Measurements from ENCODE around the gene CCNK. TPM values are rescaled to one million over a fixed set of nuclear protein-coding genes. Genes with fewer than 3 reads are reported as not detected.

CCNK gene
- total and polyA plus RNA-seq, 2 of the 13 experiments (the other 11 are each of a cell fraction or from before 2014, with no cell fraction given), result 4.9 to 9.7 TPM

- H3K36me3 ChIP-seq (replicated peaks in 1 of 2; ENCODE audit: control insufficient read depth in 1 of 2, insufficient read depth in 2 of 2, low read length in 2 of 2), result peaks cover 9 to 38% of the 10 kb centered on the region in 2 experiments
- ATAC-seq (no peak), DNase-seq (ENCODE audit: low spot score) (no peak), FAIRE-seq (no peak)
- no peak overlapping the region for H2AFZ ChIP-seq (ENCODE audit: low read length)
- TF ChIP-seq EEA1 (CRISPR knock-in tag; IDR thresholded peaks at IDR 0.05; ENCODE audit: borderline replicate concordance) (no peak), ZNF331 (CRISPR knock-in tag; IDR thresholded peaks at IDR 0.05) (no peak), ZNF775 (CRISPR knock-in tag; IDR thresholded peaks at IDR 0.05; ENCODE audit: borderline replicate concordance) (no peak), SRSF4 (IDR thresholded peaks at IDR 0.05; ENCODE audit: low read depth, low read length, poor library complexity, severe bottlenecking) (no peak), ZNF274 (CRISPR knock-in tag; IDR thresholded peaks at IDR 0.05) (no peak), ZNF761 (CRISPR knock-in tag; conservative IDR thresholded peaks at IDR 0.05) (no peak), RCOR2 (CRISPR knock-in tag; IDR thresholded peaks at IDR 0.05) (no peak), MTERF4 (CRISPR knock-in tag; IDR thresholded peaks at IDR 0.05) (no peak), ZNF724P (CRISPR knock-in tag; IDR thresholded peaks at IDR 0.05; ENCODE audit: borderline replicate concordance) (no peak), ZNF280B (CRISPR knock-in tag; IDR thresholded peaks at IDR 0.05; ENCODE audit: borderline replicate concordance) (no peak), ZNF512 (CRISPR knock-in tag; IDR thresholded peaks at IDR 0.05) (no peak), TEAD3 (CRISPR knock-in tag; optimal IDR thresholded peaks at IDR 0.05; ENCODE audit: borderline replicate concordance) (no peak), MXD3 (CRISPR knock-in tag; IDR thresholded peaks at IDR 0.05) (no peak), ZNF83 (CRISPR knock-in tag; IDR thresholded peaks at IDR 0.05; ENCODE audit: borderline replicate concordance) (no peak), THAP8 (CRISPR knock-in tag; IDR thresholded peaks at IDR 0.05; ENCODE audit: borderline replicate concordance) (no peak), KDM1A (CRISPR knock-in tag; IDR thresholded peaks at IDR 0.05) (no peak)
- no peak overlapping the region for H3K9ac ChIP-seq (ENCODE audit: insufficient read depth, low read depth, low read length)
- no peak overlapping the region for H3K27ac ChIP-seq (ENCODE audit: extremely low read length, insufficient read depth, low read length)
- no peaks in the 10 kb centered on the region for H4K20me1 ChIP-seq (ENCODE audit: insufficient read depth, low read length)
- CTCF ChIA-PET (ENCODE audit: low intra/inter-chr PET ratio, low total read pairs), result no interaction called here
- in situ Hi-C loops (cut with HindIII; ENCODE audit: extremely low pct_ligation_motif_present, low pct_unique_long_range_greater_than_20kb), result no loop called here
- H3K9me3 ChIP-seq (ENCODE audit: low read length), result no peaks in the 10 kb centered on the region
- no peak overlapping the region for H3K4me3 ChIP-seq (replicated peaks in 1 of 3; ENCODE audit: insufficient read depth in 1 of 3, low read depth in 2 of 3, low read length in 3 of 3)
- no peaks in the 10 kb centered on the region for H3K4me1 ChIP-seq (ENCODE audit: insufficient read depth, low read length)
- no TSS peak for BruUV-seq (replicated peaks)
- H3K79me2 ChIP-seq (ENCODE audit: insufficient read depth, low read length), result no peaks in the 10 kb centered on the region
- intact Hi-C loops (cut with micrococcal nuclease; ENCODE audit: unreplicated experiment), result no loop called here
- H3K4me2 ChIP-seq (ENCODE audit: low read depth, low read length), result no peak overlapping the region
- POLR2A ChIA-PET, result no interaction called here
- H3K27me3 ChIP-seq (ENCODE audit: control insufficient read depth in 1 of 2, insufficient read depth in 2 of 2, low read length in 2 of 2), result no peaks in the 10 kb centered on the region
- WGBS (ENCODE audit: low lambda C conversion rate), result 64% methylated on average over 3 of the region's 3 CpGs
These were observed 43.5 kb upstream of the CCNK start for GRCh38 chr14:99437706-99438105.

All from HepG2 (cell line).